Measurements from ENCODE around the gene SERPINE3. TPM values are rescaled to one million over a fixed set of nuclear protein-coding genes. Genes with fewer than 3 reads are reported as not detected.

SERPINE3 gene
- polyA plus RNA-seq, 2 donors, result not detected

- WGBS, 2 donors, result 78 to 90% methylated on average over 2 of the region's 2 CpGs
- Histone ChIP-seq H3K4me1 (ENCODE audit: control insufficient read depth in 2 of 2, insufficient read depth in 2 of 2, low read length in 1 of 2) (peaks cover 2% of the 10 kb centered on the region in 2 donors), H3K4me3 (ENCODE audit: low read depth in 1 of 2, low read length in 2 of 2) (no peak overlapping the region), H3K27me3 (ENCODE audit: control insufficient read depth in 1 of 2, insufficient read depth in 2 of 2, low read length in 2 of 2) (no peaks in the 10 kb centered on the region), H3K36me3 (ENCODE audit: control insufficient read depth in 2 of 2, insufficient read depth in 2 of 2, low read length in 1 of 2) (no peaks in the 10 kb centered on the region), H3K9me3 (ENCODE audit: control insufficient read depth in 2 of 2, insufficient read depth in 1 of 2, low read depth in 1 of 2, low read length in 1 of 2) (no peaks in the 10 kb centered on the region), H3K27ac (ENCODE audit: low read depth in 2 of 2, low read length in 1 of 2) (no peak overlapping the region)
Measured at GRCh38 chr13:51326777-51327176, 12.7 kb upstream of the SERPINE3 start.

GRCh38 chr13:51327961-51328360 lies 11.5 kb upstream of the SERPINE3 start:
- WGBS, 2 donors, result 95 to 96% methylated on average over 2 of the region's 2 CpGs
- H3K36me3 ChIP-seq (ENCODE audit: control insufficient read depth in 2 of 2, insufficient read depth in 2 of 2, low read length in 1 of 2), result no peaks in the 10 kb centered on the region
- H3K27ac ChIP-seq (ENCODE audit: low read depth in 2 of 2, low read length in 1 of 2), result no peak overlapping the region

GRCh38 chr13:51328488-51328887 lies 11.0 kb upstream of the SERPINE3 start:
- H3K27me3 ChIP-seq (ENCODE audit: control insufficient read depth in 1 of 2, insufficient read depth in 2 of 2, low read length in 2 of 2), result no peaks in the 10 kb centered on the region
- no peaks in the 10 kb centered on the region for H3K9me3 ChIP-seq (ENCODE audit: control insufficient read depth in 2 of 2, insufficient read depth in 1 of 2, low read depth in 1 of 2, low read length in 1 of 2)
- no peaks in the 10 kb centered on the region for H3K36me3 ChIP-seq (ENCODE audit: control insufficient read depth in 2 of 2, insufficient read depth in 2 of 2, low read length in 1 of 2)
- H3K4me3 ChIP-seq (ENCODE audit: low read depth in 1 of 2, low read length in 2 of 2), result no peak overlapping the region
- H3K27ac ChIP-seq (ENCODE audit: low read depth in 2 of 2, low read length in 1 of 2), result no peak overlapping the region
- WGBS, 2 donors, result 48 to 66% methylated on average over 6 of the region's 6 CpGs
- H3K4me1 ChIP-seq (ENCODE audit: control insufficient read depth in 2 of 2, insufficient read depth in 2 of 2, low read length in 1 of 2), result peaks cover 2% of the 10 kb centered on the region in 2 donors

More at GRCh38 chr13:51327961-51328360, 11.5 kb upstream of the SERPINE3 start:
- no peak overlapping the region for H3K4me3 ChIP-seq (ENCODE audit: low read depth in 1 of 2, low read length in 2 of 2)
- peaks cover 2% of the 10 kb centered on the region in 2 donors for H3K4me1 ChIP-seq (ENCODE audit: control insufficient read depth in 2 of 2, insufficient read depth in 2 of 2, low read length in 1 of 2)
- no peaks in the 10 kb centered on the region for H3K27me3 ChIP-seq (ENCODE audit: control insufficient read depth in 1 of 2, insufficient read depth in 2 of 2, low read length in 2 of 2)
- H3K9me3 ChIP-seq (ENCODE audit: control insufficient read depth in 2 of 2, insufficient read depth in 1 of 2, low read depth in 1 of 2, low read length in 1 of 2), result no peaks in the 10 kb centered on the region

GRCh38 chr13:51329606-51330005 lies 9.9 kb upstream of the SERPINE3 start:
- 86 to 95% methylated on average over 3 of the region's 3 CpGs for WGBS, 2 donors
- no peaks in the 10 kb centered on the region for H3K9me3 ChIP-seq (ENCODE audit: control insufficient read depth in 2 of 2, insufficient read depth in 1 of 2, low read depth in 1 of 2, low read length in 1 of 2)
- no peaks in the 10 kb centered on the region for H3K36me3 ChIP-seq (ENCODE audit: control insufficient read depth in 2 of 2, insufficient read depth in 2 of 2, low read length in 1 of 2)

GRCh38 chr13:51330791-51331190 lies 8.7 kb upstream of the SERPINE3 start:
- 67 to 72% methylated on average over 3 of the region's 3 CpGs for WGBS, 2 donors
- H3K4me3 ChIP-seq (ENCODE audit: low read depth in 1 of 2, low read length in 2 of 2), result no peak overlapping the region
- H3K27ac ChIP-seq (ENCODE audit: low read depth in 2 of 2, low read length in 1 of 2), result no peak overlapping the region
- no peaks in the 10 kb centered on the region for H3K36me3 ChIP-seq (ENCODE audit: control insufficient read depth in 2 of 2, insufficient read depth in 2 of 2, low read length in 1 of 2)
- H3K27me3 ChIP-seq (ENCODE audit: control insufficient read depth in 1 of 2, insufficient read depth in 2 of 2, low read length in 2 of 2), result no peaks in the 10 kb centered on the region
- H3K9me3 ChIP-seq (ENCODE audit: control insufficient read depth in 2 of 2, insufficient read depth in 1 of 2, low read depth in 1 of 2, low read length in 1 of 2), result no peaks in the 10 kb centered on the region
- H3K4me1 ChIP-seq (ENCODE audit: control insufficient read depth in 2 of 2, insufficient read depth in 2 of 2, low read length in 1 of 2), result peaks cover 2% of the 10 kb centered on the region in 2 donors

More at GRCh38 chr13:51329606-51330005, 9.9 kb upstream of the SERPINE3 start:
- Histone ChIP-seq H3K27ac (ENCODE audit: low read depth in 2 of 2, low read length in 1 of 2) (no peak overlapping the region), H3K4me3 (ENCODE audit: low read depth in 1 of 2, low read length in 2 of 2) (no peak overlapping the region), H3K4me1 (ENCODE audit: control insufficient read depth in 2 of 2, insufficient read depth in 2 of 2, low read length in 1 of 2) (peaks cover 2% of the 10 kb centered on the region in 2 donors), H3K27me3 (ENCODE audit: control insufficient read depth in 1 of 2, insufficient read depth in 2 of 2, low read length in 2 of 2) (no peaks in the 10 kb centered on the region)

GRCh38 chr13:51331354-51331861 lies 8.1 kb upstream of the SERPINE3 start:
- Histone ChIP-seq H3K27me3 (ENCODE audit: control insufficient read depth in 1 of 2, insufficient read depth in 2 of 2, low read length in 2 of 2) (no peaks in the 10 kb centered on the region), H3K4me3 (ENCODE audit: low read depth in 1 of 2, low read length in 2 of 2) (no peak overlapping the region), H3K27ac (ENCODE audit: low read depth in 2 of 2, low read length in 1 of 2) (no peak overlapping the region), H3K9me3 (ENCODE audit: control insufficient read depth in 2 of 2, insufficient read depth in 1 of 2, low read depth in 1 of 2, low read length in 1 of 2) (no peaks in the 10 kb centered on the region), H3K4me1 (ENCODE audit: control insufficient read depth in 2 of 2, insufficient read depth in 2 of 2, low read length in 1 of 2) (peaks cover 2% of the 10 kb centered on the region in 2 donors), H3K36me3 (ENCODE audit: control insufficient read depth in 2 of 2, insufficient read depth in 2 of 2, low read length in 1 of 2) (no peaks in the 10 kb centered on the region)
- whole genome bisulfite sequencing, 2 donors, result 66 to 70% methylated on average over 6 of the region's 6 CpGs

GRCh38 chr13:51332566-51333361 lies 6.7 kb upstream of the SERPINE3 start:
- no peaks in the 10 kb centered on the region for H3K36me3 ChIP-seq (ENCODE audit: control insufficient read depth in 2 of 2, insufficient read depth in 2 of 2, low read length in 1 of 2)
- H3K4me3 ChIP-seq (ENCODE audit: low read depth in 1 of 2, low read length in 2 of 2), result no peak overlapping the region
- no peaks in the 10 kb centered on the region for H3K9me3 ChIP-seq (ENCODE audit: control insufficient read depth in 2 of 2, insufficient read depth in 1 of 2, low read depth in 1 of 2, low read length in 1 of 2)
- H3K4me1 ChIP-seq (ENCODE audit: control insufficient read depth in 2 of 2, insufficient read depth in 2 of 2, low read length in 1 of 2), result peaks cover 2% of the 10 kb centered on the region in 2 donors
- no peak overlapping the region for H3K27ac ChIP-seq (ENCODE audit: low read depth in 2 of 2, low read length in 1 of 2)
- no peaks in the 10 kb centered on the region for H3K27me3 ChIP-seq (ENCODE audit: control insufficient read depth in 1 of 2, insufficient read depth in 2 of 2, low read length in 2 of 2)
- WGBS, 2 donors, result 79 to 87% methylated on average over 2 of the region's 2 CpGs

- no peaks in the 10 kb centered on the region for H3K9me3 ChIP-seq (ENCODE audit: control insufficient read depth in 2 of 2, insufficient read depth in 1 of 2, low read depth in 1 of 2, low read length in 1 of 2)
- H3K27me3 ChIP-seq (ENCODE audit: control insufficient read depth in 1 of 2, insufficient read depth in 2 of 2, low read length in 2 of 2), result no peaks in the 10 kb centered on the region
- H3K4me1 ChIP-seq (ENCODE audit: control insufficient read depth in 2 of 2, insufficient read depth in 2 of 2, low read length in 1 of 2), result peaks cover 0 to 2% of the 10 kb centered on the region in 2 donors
Measured at GRCh38 chr13:51333421-51333820, 6.1 kb upstream of the SERPINE3 start.

GRCh38 chr13:51333826-51334225 lies 5.7 kb upstream of the SERPINE3 start:
- Histone ChIP-seq H3K4me1 (ENCODE audit: control insufficient read depth in 2 of 2, insufficient read depth in 2 of 2, low read length in 1 of 2) (no peaks in the 10 kb centered on the region), H3K9me3 (ENCODE audit: control insufficient read depth in 2 of 2, insufficient read depth in 1 of 2, low read depth in 1 of 2, low read length in 1 of 2) (no peaks in the 10 kb centered on the region), H3K27ac (ENCODE audit: low read depth in 2 of 2, low read length in 1 of 2) (no peak overlapping the region), H3K4me3 (ENCODE audit: low read depth in 1 of 2, low read length in 2 of 2) (no peak overlapping the region), H3K27me3 (ENCODE audit: control insufficient read depth in 1 of 2, insufficient read depth in 2 of 2, low read length in 2 of 2) (no peaks in the 10 kb centered on the region), H3K36me3 (ENCODE audit: control insufficient read depth in 2 of 2, insufficient read depth in 2 of 2, low read length in 1 of 2) (no peaks in the 10 kb centered on the region)

More at GRCh38 chr13:51333421-51333820, 6.1 kb upstream of the SERPINE3 start:
- Histone ChIP-seq H3K4me3 (ENCODE audit: low read depth in 1 of 2, low read length in 2 of 2) (no peak overlapping the region), H3K27ac (ENCODE audit: low read depth in 2 of 2, low read length in 1 of 2) (no peak overlapping the region), H3K36me3 (ENCODE audit: control insufficient read depth in 2 of 2, insufficient read depth in 2 of 2, low read length in 1 of 2) (no peaks in the 10 kb centered on the region)

GRCh38 chr13:51336746-51337145 lies 2.7 kb upstream of the SERPINE3 start:
- 83 to 86% methylated on average over 5 of the region's 5 CpGs for WGBS, 2 donors
- H3K27ac ChIP-seq (ENCODE audit: low read depth in 2 of 2, low read length in 1 of 2), result no peak overlapping the region
- no peaks in the 10 kb centered on the region for H3K36me3 ChIP-seq (ENCODE audit: control insufficient read depth in 2 of 2, insufficient read depth in 2 of 2, low read length in 1 of 2)
- H3K9me3 ChIP-seq (ENCODE audit: control insufficient read depth in 2 of 2, insufficient read depth in 1 of 2, low read depth in 1 of 2, low read length in 1 of 2), result no peaks in the 10 kb centered on the region
- no peaks in the 10 kb centered on the region for H3K27me3 ChIP-seq (ENCODE audit: control insufficient read depth in 1 of 2, insufficient read depth in 2 of 2, low read length in 2 of 2)
- no peaks in the 10 kb centered on the region for H3K4me1 ChIP-seq (ENCODE audit: control insufficient read depth in 2 of 2, insufficient read depth in 2 of 2, low read length in 1 of 2)
- H3K4me3 ChIP-seq (ENCODE audit: low read depth in 1 of 2, low read length in 2 of 2), result no peak overlapping the region

All from esophagus (tissue), 2 donors.